PC-9 (cell line): ENCODE data around the gene KCNJ6. TPM values are rescaled to one million over a fixed set of nuclear protein-coding genes. Genes with fewer than 3 reads are reported as not detected.

Source experiments
- BruUV-seq: library from RNA; stranded (reverse); fragments of 400-500 nt; replicated peaks from 2 replicates; lab custom pipeline; 2021; lab: Mats Ljungman, UMichigan
- CTCF ChIA-PET: fragments of 300-600 bp; sonication (Branson Sonifier 250); formaldehyde crosslinking; loops from one replicate; lab custom pipeline; 2022; ENCODE audit warnings: antibody characterized with exemption; lab: Charles Lee
- POLR2A ChIA-PET: fragments of 300-600 bp; sonication (Branson Sonifier 250); formaldehyde crosslinking; loops from one replicate; lab custom pipeline; 2022; ENCODE audit warnings: antibody characterized with exemption; ENCODE audit not compliant: unreplicated experiment; lab: Charles Lee
- DNase-seq, 2 experiments: peaks; one replicate each; pipeline versions ENCODE4 v3.0.0 to v3.0.0-alpha.2; 2015 to 2022; ENCODE audit warnings: mixed read lengths in 1 of 2
- H2AFZ ChIP-seq: fragments of 200-600 bp; sonication (generic); 2 replicates; pipeline ENCODE4 v1.8.1; 2017; ENCODE audit warnings: antibody characterized with exemption
- H3F3A ChIP-seq: fragments of 200-600 bp; sonication (generic); 2 replicates; pipeline ENCODE4 v1.8.1; 2017; ENCODE audit warnings: antibody characterized with exemption, mild to moderate bottlenecking, low read depth; ENCODE audit not compliant: insufficient read depth
- H3K27ac ChIP-seq: fragments of 200-600 bp; sonication (generic); 2 replicates; pipeline ENCODE4 v1.6.1; 2016; ENCODE audit warnings: mixed run types
- H3K27me3 ChIP-seq: fragments of 200-600 bp; sonication (generic); 2 replicates; pipeline ENCODE4 v1.6.1; 2016; ENCODE audit warnings: low read depth, mixed run types; ENCODE audit not compliant: insufficient read depth
- H3K36me3 ChIP-seq: fragments of 200-600 bp; sonication (generic); 2 replicates; pipeline ENCODE4 v1.6.1; 2016; ENCODE audit warnings: low read depth, mixed run types
- H3K4me1 ChIP-seq: fragments of 200-600 bp; sonication (generic); replicated peaks from 2 replicates; pipeline ENCODE4 v1.6.1; 2016; ENCODE audit warnings: mixed run types; ENCODE audit not compliant: insufficient read depth
- H3K4me2 ChIP-seq: fragments of 200-600 bp; sonication (generic); 2 replicates; pipeline ENCODE4 v1.6.1; 2017; ENCODE audit warnings: mixed run types
- H3K4me3 ChIP-seq: fragments of 200-600 bp; sonication (generic); 2 replicates; pipeline ENCODE4 v1.6.1; 2016; ENCODE audit warnings: mixed run types
- H3K79me2 ChIP-seq: fragments of 200-600 bp; sonication (generic); 2 replicates; pipeline ENCODE4 v1.6.1; 2017; ENCODE audit warnings: low read depth, mixed run types
- H3K9me2 ChIP-seq: fragments of 200-600 bp; sonication (generic); 2 replicates; pipeline ENCODE4 v1.8.1; 2017; ENCODE audit warnings: mild to moderate bottlenecking; ENCODE audit not compliant: insufficient read depth
- H3K9me3 ChIP-seq: fragments of 200-600 bp; sonication (generic); 2 replicates; pipeline ENCODE4 v1.8.1; 2016; ENCODE audit warnings: low read depth; ENCODE audit not compliant: insufficient read depth
- H4K20me1 ChIP-seq: fragments of 200-600 bp; sonication (generic); 2 replicates; pipeline ENCODE4 v1.8.1; 2017; ENCODE audit not compliant: insufficient read depth
- CTCF ChIP-seq: fragments of 200-600 bp; sonication (generic); conservative IDR thresholded peaks from 2 replicates; pipeline ENCODE4 v1.6.1; 2017; ENCODE audit warnings: mixed run types, antibody characterized with exemption, mild to moderate bottlenecking, moderate library complexity
- EZH2 ChIP-seq: fragments of 200-600 bp; sonication (generic); IDR thresholded peaks from 2 replicates; pipeline ENCODE4 v1.8.0; 2017; ENCODE audit warnings: antibody characterized with exemption, low read depth
- intact Hi-C: fragments of 100-400 bp; cut with micrococcal nuclease; formaldehyde crosslinking; loops from one replicate; pipeline ENCODE4 v1.10.0; 2022; ENCODE audit not compliant: unreplicated experiment
- total RNA-seq: library from RNA; stranded (reverse); gene quantifications from 2 replicates; pipeline ENCODE4 v1.2.3, GENCODE V29; 2021

KCNJ6 gene
- total RNA-seq, 1 experiment from 2014 or later, result not detected

- ChIA-PET POLR2A (no interaction called here), CTCF (no interaction called here)
- H3F3A ChIP-seq, result no peaks in the 10 kb centered on the region
- H3K79me2 ChIP-seq, result no peaks in the 10 kb centered on the region
- BruUV-seq, result no TSS peak
- no peak for DNase-seq
- peaks cover 26% of the 10 kb centered on the region for H3K27me3 ChIP-seq
- no peaks in the 10 kb centered on the region for H4K20me1 ChIP-seq
- TF ChIP-seq EZH2, result no peak
- no peak for TF ChIP-seq CTCF
- H3K36me3 ChIP-seq, result no peaks in the 10 kb centered on the region
- no peaks in the 10 kb centered on the region for H3K9me2 ChIP-seq
- H3K9me3 ChIP-seq, result no peaks in the 10 kb centered on the region
- no peaks in the 10 kb centered on the region for H3K4me1 ChIP-seq
- H3K4me3 ChIP-seq, result no peak overlapping the region
- H3K27ac ChIP-seq, result no peak overlapping the region
- intact Hi-C loops, result no loop called here
- no peak overlapping the region for H3K4me2 ChIP-seq
- H2AFZ ChIP-seq, result no peak overlapping the region
Measured at GRCh38 chr21:37748351-37748750, 167.9 kb downstream of the KCNJ6 start.

GRCh38 chr21:37746849-37747248 lies 169.4 kb downstream of the KCNJ6 start:
- Histone ChIP-seq H3K4me2 (no peak overlapping the region), H3F3A (no peaks in the 10 kb centered on the region), H4K20me1 (no peaks in the 10 kb centered on the region), H3K27me3 (peaks cover 16% of the 10 kb centered on the region; the same call in 1 of the 2 replicates), H2AFZ (no peak overlapping the region), H3K9me2 (no peaks in the 10 kb centered on the region), H3K79me2 (no peaks in the 10 kb centered on the region), H3K4me3 (no peak overlapping the region), H3K4me1 (no peaks in the 10 kb centered on the region), H3K9me3 (no peaks in the 10 kb centered on the region), H3K36me3 (no peaks in the 10 kb centered on the region), H3K27ac (no peak overlapping the region)
- POLR2A ChIA-PET, result interaction anchor here (0.6 kb wide), 1 partner anchor 35 kb away, joined by 3 read pairs; no protein-coding TSS in a partner anchor
- no peak for DNase-seq
- no TSS peak for BruUV-seq
- CTCF ChIA-PET, result no interaction called here
- no peak for TF ChIP-seq EZH2
- TF ChIP-seq CTCF, result no peak
- intact Hi-C loops, result no loop called here

GRCh38 chr21:37744551-37744950 lies 171.7 kb downstream of the KCNJ6 start:
- no peaks in the 10 kb centered on the region for H3K79me2 ChIP-seq
- no TSS peak for BruUV-seq
- no peak for DNase-seq
- H2AFZ ChIP-seq, result no peak overlapping the region
- no peak overlapping the region for H3K4me2 ChIP-seq
- peaks cover 7% of the 10 kb centered on the region; the same call in 1 of the 2 replicates for H3K27me3 ChIP-seq
- no peaks in the 10 kb centered on the region for H3K36me3 ChIP-seq
- ChIA-PET POLR2A (no interaction called here), CTCF (no interaction called here)
- intact Hi-C loops, result no loop called here
- H3K4me3 ChIP-seq, result no peak overlapping the region
- no peak for TF ChIP-seq CTCF
- TF ChIP-seq EZH2, result no peak
- H4K20me1 ChIP-seq, result no peaks in the 10 kb centered on the region
- H3F3A ChIP-seq, result no peaks in the 10 kb centered on the region
- H3K9me2 ChIP-seq, result no peaks in the 10 kb centered on the region
- H3K27ac ChIP-seq, result no peak overlapping the region
- H3K4me1 ChIP-seq, result no peaks in the 10 kb centered on the region
- H3K9me3 ChIP-seq, result no peaks in the 10 kb centered on the region
